Neural cell (in vitro differentiated cells): ENCODE data around the gene ZNF821. TPM values are rescaled to one million over a fixed set of nuclear protein-coding genes. Genes with fewer than 3 reads are reported as not detected.
"Not testable (repeated sequence)": the region's sequence is repeated elsewhere in the genome, so short reads cannot be mapped to it uniquely, and the experiment has no call there.

ENCODE experiments used
- H2AFZ ChIP-seq: fragments of 200-600, 300-800 bp; sonication (generic), shearing (Covaris generic); 2 replicates; pipeline ENCODE4 v1.6.0; 2014; ENCODE audit warnings: low read depth, mild to moderate bottlenecking, antibody characterized with exemption, low read length, moderate library complexity
- H3F3A ChIP-seq: fragments of 200-600 bp; shearing (Covaris generic); 2 replicates; pipeline ENCODE4 v1.6.1; 2016; ENCODE audit warnings: mild to moderate bottlenecking, moderate library complexity, mixed read lengths, antibody characterized with exemption, low read length; ENCODE audit not compliant: insufficient read depth, poor library complexity, severe bottlenecking
- H3K27ac ChIP-seq: fragments of 200-600, 300-800 bp; sonication (generic), shearing (Covaris generic); 2 replicates; pipeline ENCODE4 v1.5.1; 2014; ENCODE audit warnings: mild to moderate bottlenecking, low read length, moderate library complexity
- H3K27me3 ChIP-seq: fragments of 300-800, 200-600 bp; sonication (generic), shearing (Covaris generic); 2 replicates; pipeline ENCODE4 v1.6.0; 2014; ENCODE audit warnings: mild to moderate bottlenecking, low read depth, low read length, moderate library complexity; ENCODE audit not compliant: insufficient read depth
- H3K36me3 ChIP-seq: fragments of 300-800, 200-600 bp; sonication (generic), shearing (Covaris generic); 2 replicates; pipeline ENCODE4 v1.5.1; 2014; ENCODE audit warnings: mild to moderate bottlenecking, antibody characterized with exemption, low read length, moderate library complexity; ENCODE audit not compliant: insufficient read depth
- H3K4me2 ChIP-seq: fragments of 300-800, 200-600 bp; sonication (generic), shearing (Covaris generic); 2 replicates; pipeline ENCODE4 v1.6.0; 2014; ENCODE audit warnings: mild to moderate bottlenecking, low read length
- H3K4me3 ChIP-seq: fragments of 300-800, 200-600 bp; sonication (generic), shearing (Covaris generic); 2 replicates; pipeline ENCODE4 v1.5.1; 2014; ENCODE audit warnings: mild to moderate bottlenecking, low read length, moderate library complexity
- H3K79me2 ChIP-seq: fragments of 200-600 bp; shearing (Covaris generic); replicated peaks from 2 replicates; pipeline ENCODE4 v1.6.0; 2014; ENCODE audit warnings: mild to moderate bottlenecking, low read length, moderate library complexity; ENCODE audit not compliant: insufficient read depth
- H3K9ac ChIP-seq: fragments of 300-800, 200-600 bp; sonication (generic), shearing (Covaris generic); 2 replicates; pipeline ENCODE4 v1.6.1; 2016; ENCODE audit warnings: mild to moderate bottlenecking, low read length, mixed read lengths
- H3K9me2 ChIP-seq: fragments of 200-600 bp; shearing (Covaris generic); 2 replicates; pipeline ENCODE4 v1.6.1; 2016; ENCODE audit warnings: mild to moderate bottlenecking, low read length, mixed read lengths; ENCODE audit not compliant: insufficient read depth
- H3K9me3 ChIP-seq: fragments of 200-600, 300-800 bp; sonication (generic), shearing (Covaris generic); 2 replicates; pipeline ENCODE4 v1.6.1; 2016; ENCODE audit warnings: mild to moderate bottlenecking, mixed run types, low read length, moderate library complexity, mixed read lengths
- H4K20me1 ChIP-seq: fragments of 200-600 bp; shearing (Covaris generic); 2 replicates; pipeline ENCODE4 v1.6.1; 2016; ENCODE audit warnings: mild to moderate bottlenecking, mixed run types; ENCODE audit not compliant: insufficient read depth
- EP300 ChIP-seq: fragments of 450-650 bp; conservative IDR thresholded peaks from 2 replicates; pipeline ENCODE4 v1.6.1; 2014; ENCODE audit warnings: antibody characterized with exemption, mild to moderate bottlenecking, moderate library complexity; ENCODE audit not compliant: poor library complexity, severe bottlenecking
- EZH2 ChIP-seq: fragments of 200-600, 300-800 bp; shearing (Covaris generic), sonication (generic); IDR thresholded peaks from 2 replicates; pipeline ENCODE4 v1.6.1; 2014; ENCODE audit warnings: antibody characterized with exemption, low read length, borderline replicate concordance, mild to moderate bottlenecking; ENCODE audit not compliant: insufficient read depth, poor library complexity, severe bottlenecking
- MXI1 ChIP-seq: fragments of 450-650 bp; conservative IDR thresholded peaks from 2 replicates; pipeline ENCODE4 v1.6.1; 2014; ENCODE audit warnings: antibody characterized with exemption, mild to moderate bottlenecking; ENCODE audit not compliant: poor library complexity, severe bottlenecking
- POLR2AphosphoS5 ChIP-seq: IDR thresholded peaks from 2 replicates; pipeline ENCODE4 v1.6.1; 2012
- RAD21 ChIP-seq: fragments of 450-650 bp; conservative IDR thresholded peaks from 2 replicates; pipeline ENCODE4 v1.6.1; 2014; ENCODE audit warnings: antibody characterized with exemption, mild to moderate bottlenecking, moderate library complexity
- SMC3 ChIP-seq: fragments of 450-650 bp; conservative IDR thresholded peaks from 2 replicates; pipeline ENCODE4 v1.6.1; 2014; ENCODE audit warnings: antibody characterized with exemption, mild to moderate bottlenecking, moderate library complexity; ENCODE audit not compliant: poor library complexity
- TAF1 ChIP-seq: IDR thresholded peaks from 2 replicates; pipeline ENCODE4 v1.6.1; 2012; ENCODE audit warnings: low read depth
- polyA plus RNA-seq: library from polyadenylated mRNA; depleted of rRNA; stranded (reverse); fragments of >200 nt; gene quantifications from 2 replicates; pipeline ENCODE4 v1.2.3, GENCODE V29; 2014
- TF ChIP-seq, protein P1 (sequence below): fragments of 450-650 bp; IDR thresholded peaks from 2 replicates; pipeline ENCODE4 v1.5.1; 2014; ENCODE audit warnings: antibody characterized with exemption, mild to moderate bottlenecking, moderate library complexity; ENCODE audit not compliant: poor library complexity, severe bottlenecking
- TF ChIP-seq, protein P2 (sequence below): IDR thresholded peaks from 2 replicates; pipeline ENCODE4 v1.6.1; 2012; ENCODE audit warnings: borderline replicate concordance

The ZNF821 gene
- polyA plus RNA-seq, 1 donor from 2014 or later, result 128 TPM

DNA sequence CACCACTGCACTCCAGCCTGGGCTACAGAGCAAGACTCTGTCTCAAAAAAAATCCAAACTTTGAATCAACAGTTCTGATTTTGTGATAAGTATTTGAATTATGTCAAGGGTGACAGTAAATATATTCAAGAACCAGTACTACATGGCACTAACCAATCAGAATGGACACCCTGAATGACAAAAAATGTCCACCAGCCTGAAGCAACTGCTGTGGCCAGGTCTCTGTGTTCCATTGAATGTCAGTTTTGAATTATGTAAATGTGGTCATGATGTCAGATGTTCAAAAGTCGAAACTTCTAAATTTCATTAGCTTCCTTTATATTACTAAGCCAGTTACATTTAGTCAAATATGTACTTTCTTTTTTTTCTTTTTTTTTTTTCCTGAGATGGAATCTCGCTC, 53.6 kb downstream of the ZNF821 start:
- no peaks in the 10 kb centered on the region for H3K9me3 ChIP-seq
- no peak for TF ChIP-seq EZH2
- no peak for TF ChIP-seq TAF1
- TF ChIP-seq MXI1, result no peak
- no peak for TF ChIP-seq EP300
- TF ChIP-seq, protein P1, sequence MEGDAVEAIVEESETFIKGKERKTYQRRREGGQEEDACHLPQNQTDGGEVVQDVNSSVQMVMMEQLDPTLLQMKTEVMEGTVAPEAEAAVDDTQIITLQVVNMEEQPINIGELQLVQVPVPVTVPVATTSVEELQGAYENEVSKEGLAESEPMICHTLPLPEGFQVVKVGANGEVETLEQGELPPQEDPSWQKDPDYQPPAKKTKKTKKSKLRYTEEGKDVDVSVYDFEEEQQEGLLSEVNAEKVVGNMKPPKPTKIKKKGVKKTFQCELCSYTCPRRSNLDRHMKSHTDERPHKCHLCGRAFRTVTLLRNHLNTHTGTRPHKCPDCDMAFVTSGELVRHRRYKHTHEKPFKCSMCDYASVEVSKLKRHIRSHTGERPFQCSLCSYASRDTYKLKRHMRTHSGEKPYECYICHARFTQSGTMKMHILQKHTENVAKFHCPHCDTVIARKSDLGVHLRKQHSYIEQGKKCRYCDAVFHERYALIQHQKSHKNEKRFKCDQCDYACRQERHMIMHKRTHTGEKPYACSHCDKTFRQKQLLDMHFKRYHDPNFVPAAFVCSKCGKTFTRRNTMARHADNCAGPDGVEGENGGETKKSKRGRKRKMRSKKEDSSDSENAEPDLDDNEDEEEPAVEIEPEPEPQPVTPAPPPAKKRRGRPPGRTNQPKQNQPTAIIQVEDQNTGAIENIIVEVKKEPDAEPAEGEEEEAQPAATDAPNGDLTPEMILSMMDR, result no peak
- no peak for TF ChIP-seq SMC3
- TF ChIP-seq POLR2AphosphoS5, result no peak
- TF ChIP-seq, protein P2, sequence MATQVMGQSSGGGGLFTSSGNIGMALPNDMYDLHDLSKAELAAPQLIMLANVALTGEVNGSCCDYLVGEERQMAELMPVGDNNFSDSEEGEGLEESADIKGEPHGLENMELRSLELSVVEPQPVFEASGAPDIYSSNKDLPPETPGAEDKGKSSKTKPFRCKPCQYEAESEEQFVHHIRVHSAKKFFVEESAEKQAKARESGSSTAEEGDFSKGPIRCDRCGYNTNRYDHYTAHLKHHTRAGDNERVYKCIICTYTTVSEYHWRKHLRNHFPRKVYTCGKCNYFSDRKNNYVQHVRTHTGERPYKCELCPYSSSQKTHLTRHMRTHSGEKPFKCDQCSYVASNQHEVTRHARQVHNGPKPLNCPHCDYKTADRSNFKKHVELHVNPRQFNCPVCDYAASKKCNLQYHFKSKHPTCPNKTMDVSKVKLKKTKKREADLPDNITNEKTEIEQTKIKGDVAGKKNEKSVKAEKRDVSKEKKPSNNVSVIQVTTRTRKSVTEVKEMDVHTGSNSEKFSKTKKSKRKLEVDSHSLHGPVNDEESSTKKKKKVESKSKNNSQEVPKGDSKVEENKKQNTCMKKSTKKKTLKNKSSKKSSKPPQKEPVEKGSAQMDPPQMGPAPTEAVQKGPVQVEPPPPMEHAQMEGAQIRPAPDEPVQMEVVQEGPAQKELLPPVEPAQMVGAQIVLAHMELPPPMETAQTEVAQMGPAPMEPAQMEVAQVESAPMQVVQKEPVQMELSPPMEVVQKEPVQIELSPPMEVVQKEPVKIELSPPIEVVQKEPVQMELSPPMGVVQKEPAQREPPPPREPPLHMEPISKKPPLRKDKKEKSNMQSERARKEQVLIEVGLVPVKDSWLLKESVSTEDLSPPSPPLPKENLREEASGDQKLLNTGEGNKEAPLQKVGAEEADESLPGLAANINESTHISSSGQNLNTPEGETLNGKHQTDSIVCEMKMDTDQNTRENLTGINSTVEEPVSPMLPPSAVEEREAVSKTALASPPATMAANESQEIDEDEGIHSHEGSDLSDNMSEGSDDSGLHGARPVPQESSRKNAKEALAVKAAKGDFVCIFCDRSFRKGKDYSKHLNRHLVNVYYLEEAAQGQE, result no peak
- no peak for TF ChIP-seq RAD21
- H4K20me1 ChIP-seq, result no peaks in the 10 kb centered on the region
- no peaks in the 10 kb centered on the region for H3K27me3 ChIP-seq
- H3K27ac ChIP-seq, result no peak overlapping the region
- H2AFZ ChIP-seq, result no peak overlapping the region
- no peaks in the 10 kb centered on the region for H3K79me2 ChIP-seq
- no peaks in the 10 kb centered on the region for H3K36me3 ChIP-seq
- H3K9me2 ChIP-seq, result no peaks in the 10 kb centered on the region
- H3K9ac ChIP-seq, result no peak overlapping the region
- H3K4me2 ChIP-seq, result no peak overlapping the region
- no peak overlapping the region for H3K4me3 ChIP-seq
- H3F3A ChIP-seq, result no peaks in the 10 kb centered on the region

DNA sequence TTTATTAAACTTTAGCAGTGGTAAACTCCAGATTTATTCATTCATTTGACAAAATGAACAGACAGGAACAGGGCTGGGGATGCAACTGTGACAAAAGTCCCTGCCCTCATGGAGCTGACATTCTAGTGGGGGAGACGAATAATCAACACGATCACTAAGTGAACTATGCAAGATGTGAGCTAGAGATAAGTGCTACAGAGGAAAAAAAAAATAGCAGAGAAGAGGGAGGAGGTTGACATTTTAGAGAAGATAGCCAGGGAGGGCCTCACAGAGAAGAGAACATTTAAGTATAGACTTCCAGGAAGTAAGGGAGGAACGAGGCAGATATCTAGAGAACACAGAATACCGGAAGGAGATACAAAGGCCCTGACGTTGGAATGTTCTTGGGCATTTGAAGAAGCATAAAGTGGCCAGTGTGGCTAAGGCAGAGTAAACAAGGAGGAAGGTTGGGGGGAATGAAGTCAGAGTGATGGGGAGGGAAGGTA, 57.4 kb downstream of the ZNF821 start:
- Histone ChIP-seq H3K9me2 (no peaks in the 10 kb centered on the region), H3K9ac (no peak overlapping the region), H3K4me3 (no peak overlapping the region), H3K27me3 (no peaks in the 10 kb centered on the region), H2AFZ (no peak overlapping the region), H3F3A (no peaks in the 10 kb centered on the region), H3K36me3 (no peaks in the 10 kb centered on the region), H4K20me1 (no peaks in the 10 kb centered on the region), H3K79me2 (no peaks in the 10 kb centered on the region), H3K27ac (no peak overlapping the region), H3K4me2 (no peak overlapping the region), H3K9me3 (no peaks in the 10 kb centered on the region)
- TF ChIP-seq, protein P1, result no peak
- no peak for TF ChIP-seq EZH2
- TF ChIP-seq, protein P2, result no peak

DNA sequence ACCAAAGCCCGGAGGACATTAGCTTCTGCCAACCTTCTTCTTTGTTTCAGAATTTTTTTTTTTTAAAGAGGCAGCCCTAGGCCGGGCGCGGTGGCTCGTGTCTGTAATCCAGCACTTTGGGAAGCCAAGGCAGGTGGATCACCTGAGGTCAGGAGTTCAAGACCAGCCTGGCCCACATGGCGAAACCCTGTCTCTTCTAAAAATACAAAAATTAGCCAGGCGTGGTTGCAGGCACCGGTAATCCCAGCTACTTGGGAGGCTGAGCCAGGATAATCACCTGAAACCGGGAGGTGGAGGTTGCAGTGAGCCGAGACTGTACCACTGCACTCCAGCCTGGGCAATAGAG, 66.9 kb downstream of the ZNF821 start:
- not testable (repeated sequence) for H3K79me2 ChIP-seq, H3K27ac ChIP-seq, H3K9ac ChIP-seq, H3K36me3 ChIP-seq, H3K27me3 ChIP-seq, H3K4me3 ChIP-seq, H3K9me3 ChIP-seq, H3F3A ChIP-seq, H3K4me2 ChIP-seq, H2AFZ ChIP-seq, H3K9me2 ChIP-seq, H4K20me1 ChIP-seq
